ENCODE measurements around the gene RBCK1.
"Not testable (repeated sequence)": the region's sequence is repeated elsewhere in the genome, so short reads cannot be mapped to it uniquely, and the experiment has no call there.

DNA sequence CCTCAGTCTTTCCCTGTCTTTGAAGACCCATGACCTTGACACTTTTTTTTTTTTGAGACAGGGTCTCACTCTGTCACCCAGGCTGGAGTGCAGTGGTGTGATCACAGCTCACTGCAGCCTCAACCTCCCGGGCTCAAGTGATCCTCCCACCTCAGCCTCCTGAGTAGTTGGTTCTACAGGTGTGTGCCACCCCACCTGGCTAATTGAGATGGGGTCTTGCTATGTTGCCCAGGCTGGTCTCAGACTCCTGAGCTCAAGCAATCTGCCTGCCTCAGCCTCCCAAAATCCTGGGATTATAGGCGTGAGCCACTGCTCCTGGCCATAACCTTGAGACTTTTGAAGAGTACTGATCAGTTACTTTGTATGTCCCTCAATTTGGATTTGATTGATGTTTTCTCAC, 14.8 kb upstream of the RBCK1 start:
- TF ChIP-seq, protein P1, sequence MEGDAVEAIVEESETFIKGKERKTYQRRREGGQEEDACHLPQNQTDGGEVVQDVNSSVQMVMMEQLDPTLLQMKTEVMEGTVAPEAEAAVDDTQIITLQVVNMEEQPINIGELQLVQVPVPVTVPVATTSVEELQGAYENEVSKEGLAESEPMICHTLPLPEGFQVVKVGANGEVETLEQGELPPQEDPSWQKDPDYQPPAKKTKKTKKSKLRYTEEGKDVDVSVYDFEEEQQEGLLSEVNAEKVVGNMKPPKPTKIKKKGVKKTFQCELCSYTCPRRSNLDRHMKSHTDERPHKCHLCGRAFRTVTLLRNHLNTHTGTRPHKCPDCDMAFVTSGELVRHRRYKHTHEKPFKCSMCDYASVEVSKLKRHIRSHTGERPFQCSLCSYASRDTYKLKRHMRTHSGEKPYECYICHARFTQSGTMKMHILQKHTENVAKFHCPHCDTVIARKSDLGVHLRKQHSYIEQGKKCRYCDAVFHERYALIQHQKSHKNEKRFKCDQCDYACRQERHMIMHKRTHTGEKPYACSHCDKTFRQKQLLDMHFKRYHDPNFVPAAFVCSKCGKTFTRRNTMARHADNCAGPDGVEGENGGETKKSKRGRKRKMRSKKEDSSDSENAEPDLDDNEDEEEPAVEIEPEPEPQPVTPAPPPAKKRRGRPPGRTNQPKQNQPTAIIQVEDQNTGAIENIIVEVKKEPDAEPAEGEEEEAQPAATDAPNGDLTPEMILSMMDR (conservative IDR thresholded peaks at IDR 0.05; ENCODE audit: low read depth, low read length): not testable (repeated sequence)
- not testable (repeated sequence) for TF ChIP-seq POLR2A (IDR thresholded peaks at IDR 0.05; ENCODE audit: low read depth, low read length)

All from IMR-90 (cell line).